ENCODE results near the gene KIAA1586.

DNA sequence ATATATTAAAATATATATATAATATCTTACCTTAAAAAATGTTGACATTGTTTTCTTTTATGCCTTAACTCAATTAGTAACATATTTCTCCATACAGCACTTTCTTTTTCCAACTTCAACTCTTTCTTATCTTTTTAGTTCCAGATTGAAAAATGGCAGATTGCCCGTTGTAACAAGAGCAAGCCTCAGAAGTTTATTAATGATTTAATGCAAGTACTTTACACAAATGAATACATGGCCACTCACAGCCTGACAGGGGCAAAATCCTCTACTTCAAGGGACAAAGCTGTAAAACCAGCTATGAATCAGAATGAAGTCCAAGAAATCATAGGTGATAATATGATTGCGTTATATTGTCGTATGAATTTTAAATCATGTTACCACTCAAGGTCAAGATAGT lies 29.4 kb upstream of the KIAA1586 start:
- TF ChIP-seq, protein P1, sequence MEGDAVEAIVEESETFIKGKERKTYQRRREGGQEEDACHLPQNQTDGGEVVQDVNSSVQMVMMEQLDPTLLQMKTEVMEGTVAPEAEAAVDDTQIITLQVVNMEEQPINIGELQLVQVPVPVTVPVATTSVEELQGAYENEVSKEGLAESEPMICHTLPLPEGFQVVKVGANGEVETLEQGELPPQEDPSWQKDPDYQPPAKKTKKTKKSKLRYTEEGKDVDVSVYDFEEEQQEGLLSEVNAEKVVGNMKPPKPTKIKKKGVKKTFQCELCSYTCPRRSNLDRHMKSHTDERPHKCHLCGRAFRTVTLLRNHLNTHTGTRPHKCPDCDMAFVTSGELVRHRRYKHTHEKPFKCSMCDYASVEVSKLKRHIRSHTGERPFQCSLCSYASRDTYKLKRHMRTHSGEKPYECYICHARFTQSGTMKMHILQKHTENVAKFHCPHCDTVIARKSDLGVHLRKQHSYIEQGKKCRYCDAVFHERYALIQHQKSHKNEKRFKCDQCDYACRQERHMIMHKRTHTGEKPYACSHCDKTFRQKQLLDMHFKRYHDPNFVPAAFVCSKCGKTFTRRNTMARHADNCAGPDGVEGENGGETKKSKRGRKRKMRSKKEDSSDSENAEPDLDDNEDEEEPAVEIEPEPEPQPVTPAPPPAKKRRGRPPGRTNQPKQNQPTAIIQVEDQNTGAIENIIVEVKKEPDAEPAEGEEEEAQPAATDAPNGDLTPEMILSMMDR (IDR thresholded peaks at IDR 0.05) = no peak
- TF ChIP-seq POLR2A (IDR thresholded peaks at IDR 0.05) = no peak

Data from Peyer's patch (tissue), 4 donors.